ENCODE data around the gene PPP4R3A.

Gene PPP4R3A

GRCh38 chr14:91470216-91470615, 39.9 kb downstream of the PPP4R3A start:
- TF ChIP-seq CTCF (IDR thresholded peaks at IDR 0.05), result no peak
- H3K4me1 ChIP-seq, result no peaks in the 10 kb centered on the region
- no peaks in the 10 kb centered on the region for H3K36me3 ChIP-seq (ENCODE audit: control insufficient read depth, insufficient read depth, low read length)
- no peak overlapping the region for H3K27ac ChIP-seq
- H3K9ac ChIP-seq, result no peak overlapping the region
- no peaks in the 10 kb centered on the region for H3K27me3 ChIP-seq (ENCODE audit: control insufficient read depth, insufficient read depth, low read length)
- H3K9me3 ChIP-seq (ENCODE audit: control insufficient read depth, low read length), result no peaks in the 10 kb centered on the region
- no peak overlapping the region for H3K4me2 ChIP-seq (ENCODE audit: low read length)
- no peak overlapping the region for H2AFZ ChIP-seq
- H3K4me3 ChIP-seq (ENCODE audit: low read depth, low read length), result no peak overlapping the region
- H3K79me2 ChIP-seq, result peaks cover 2% of the 10 kb centered on the region

- H3K79me2 ChIP-seq, result no peaks in the 10 kb centered on the region
Measured at GRCh38 chr14:91466192-91466591, 43.9 kb downstream of the PPP4R3A start.

GRCh38 chr14:91464615-91465205, 45.4 kb downstream of the PPP4R3A start:
- H3K9me3 ChIP-seq (ENCODE audit: control insufficient read depth, low read length), result no peaks in the 10 kb centered on the region
- H3K79me2 ChIP-seq, result no peaks in the 10 kb centered on the region
- no peak overlapping the region for H2AFZ ChIP-seq
- H3K4me2 ChIP-seq (ENCODE audit: low read length), result no peak overlapping the region
- no peak overlapping the region for H3K9ac ChIP-seq
- no peak overlapping the region for H3K27ac ChIP-seq
- H3K27me3 ChIP-seq (ENCODE audit: control insufficient read depth, insufficient read depth, low read length), result no peaks in the 10 kb centered on the region
- no peaks in the 10 kb centered on the region for H3K4me1 ChIP-seq
- no peak for TF ChIP-seq CTCF (IDR thresholded peaks at IDR 0.05)
- H3K36me3 ChIP-seq (ENCODE audit: control insufficient read depth, insufficient read depth, low read length), result no peaks in the 10 kb centered on the region
- H3K4me3 ChIP-seq (ENCODE audit: low read depth, low read length), result no peak overlapping the region

More at GRCh38 chr14:91466192-91466591, 43.9 kb downstream of the PPP4R3A start:
- Histone ChIP-seq H3K9ac (no peak overlapping the region), H3K4me1 (no peaks in the 10 kb centered on the region), H3K4me3 (ENCODE audit: low read depth, low read length) (no peak overlapping the region), H3K4me2 (ENCODE audit: low read length) (no peak overlapping the region), H2AFZ (no peak overlapping the region), H3K9me3 (ENCODE audit: control insufficient read depth, low read length) (no peaks in the 10 kb centered on the region), H3K27ac (no peak overlapping the region), H3K27me3 (ENCODE audit: control insufficient read depth, insufficient read depth, low read length) (no peaks in the 10 kb centered on the region), H3K36me3 (ENCODE audit: control insufficient read depth, insufficient read depth, low read length) (no peaks in the 10 kb centered on the region)
- no peak for TF ChIP-seq CTCF (IDR thresholded peaks at IDR 0.05)

GRCh38 chr14:91458612-91459011, 51.5 kb downstream of the PPP4R3A start:
- Histone ChIP-seq H3K27me3 (ENCODE audit: control insufficient read depth, insufficient read depth, low read length) (no peaks in the 10 kb centered on the region), H2AFZ (no peak overlapping the region), H3K36me3 (ENCODE audit: control insufficient read depth, insufficient read depth, low read length) (no peaks in the 10 kb centered on the region), H3K79me2 (no peaks in the 10 kb centered on the region), H3K4me1 (no peaks in the 10 kb centered on the region), H3K27ac (no peak overlapping the region), H3K9ac (no peak overlapping the region), H3K4me2 (ENCODE audit: low read length) (no peak overlapping the region), H3K4me3 (ENCODE audit: low read depth, low read length) (no peak overlapping the region), H3K9me3 (ENCODE audit: control insufficient read depth, low read length) (no peaks in the 10 kb centered on the region)
- TF ChIP-seq CTCF (IDR thresholded peaks at IDR 0.05), result no peak

GRCh38 chr14:91456283-91456682, 53.8 kb downstream of the PPP4R3A start:
- H3K79me2 ChIP-seq, result no peaks in the 10 kb centered on the region
- no peak overlapping the region for H3K4me2 ChIP-seq (ENCODE audit: low read length)
- no peaks in the 10 kb centered on the region for H3K9me3 ChIP-seq (ENCODE audit: control insufficient read depth, low read length)
- no peak overlapping the region for H3K27ac ChIP-seq
- no peaks in the 10 kb centered on the region for H3K36me3 ChIP-seq (ENCODE audit: control insufficient read depth, insufficient read depth, low read length)
- no peak overlapping the region for H2AFZ ChIP-seq
- TF ChIP-seq CTCF (IDR thresholded peaks at IDR 0.05), result no peak
- no peaks in the 10 kb centered on the region for H3K27me3 ChIP-seq (ENCODE audit: control insufficient read depth, insufficient read depth, low read length)
- H3K9ac ChIP-seq, result no peak overlapping the region
- H3K4me3 ChIP-seq (ENCODE audit: low read depth, low read length), result no peak overlapping the region
- no peaks in the 10 kb centered on the region for H3K4me1 ChIP-seq
